ENCODE measurements around the gene MSLN. TPM values are rescaled to one million over a fixed set of nuclear protein-coding genes. Genes with fewer than 3 reads are reported as not detected.

Gene MSLN
- total and polyA plus RNA-seq, 2 experiments from 2014 or later = 0.10 TPM; not detected in 1

DNA sequence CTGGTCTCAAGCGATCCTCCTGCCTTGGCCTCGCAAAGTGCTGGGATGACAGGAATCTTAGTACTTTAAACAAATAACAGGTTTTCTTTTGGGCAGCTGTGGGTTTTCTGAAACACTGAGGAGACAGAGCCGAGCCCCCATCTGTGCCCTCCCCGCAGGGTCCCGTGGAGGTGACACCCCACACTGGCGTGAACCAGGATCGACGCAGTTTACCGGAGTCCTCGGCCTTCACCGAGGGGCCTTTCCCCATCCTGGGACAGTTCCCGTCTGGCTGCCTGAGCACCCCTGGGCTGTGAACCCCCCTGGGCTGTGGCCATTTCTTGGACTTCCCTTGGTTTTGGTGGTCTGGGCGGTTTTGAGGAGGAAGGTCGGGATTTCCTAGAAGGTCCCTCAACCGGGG, 55.3 kb downstream of the MSLN start:
- Histone ChIP-seq H4K20me1 (replicated peaks; ENCODE audit: insufficient read depth) (0 out of 2 replicates have a peak, but pooled peaks cover 2% of the 10 kb centered on the region), H3K27me3 (ENCODE audit: insufficient read depth) (no peaks in the 10 kb centered on the region; the same call in 1 of the 2 replicates), H3K36me3 (ENCODE audit: insufficient read depth) (no peaks in the 10 kb centered on the region), H3K4me3 (no peak overlapping the region), H3F3A (replicated peaks; ENCODE audit: low read depth) (peaks cover 8% of the 10 kb centered on the region; the same call in 1 of the 2 replicates), H3K9me2 (ENCODE audit: insufficient read depth) (no peaks in the 10 kb centered on the region), H3K27ac (ENCODE audit: low read depth) (no peak overlapping the region), H3K4me1 (ENCODE audit: insufficient read depth) (no peaks in the 10 kb centered on the region), H2AFZ (no peak overlapping the region), H3K79me2 (replicated peaks; ENCODE audit: insufficient read depth) (no peaks in the 10 kb centered on the region), H3K4me2 (no peak overlapping the region)
- no peak for TF ChIP-seq CTCF (conservative IDR thresholded peaks at IDR 0.05; ENCODE audit: low read depth in 2 of 2)
- TF ChIP-seq STAT1 (IDR thresholded peaks at IDR 0.05; ENCODE audit: unreplicated experiment) = no peak
- no peak for TF ChIP-seq ETS1 (IDR thresholded peaks at IDR 0.05)
- TF ChIP-seq, protein P1, sequence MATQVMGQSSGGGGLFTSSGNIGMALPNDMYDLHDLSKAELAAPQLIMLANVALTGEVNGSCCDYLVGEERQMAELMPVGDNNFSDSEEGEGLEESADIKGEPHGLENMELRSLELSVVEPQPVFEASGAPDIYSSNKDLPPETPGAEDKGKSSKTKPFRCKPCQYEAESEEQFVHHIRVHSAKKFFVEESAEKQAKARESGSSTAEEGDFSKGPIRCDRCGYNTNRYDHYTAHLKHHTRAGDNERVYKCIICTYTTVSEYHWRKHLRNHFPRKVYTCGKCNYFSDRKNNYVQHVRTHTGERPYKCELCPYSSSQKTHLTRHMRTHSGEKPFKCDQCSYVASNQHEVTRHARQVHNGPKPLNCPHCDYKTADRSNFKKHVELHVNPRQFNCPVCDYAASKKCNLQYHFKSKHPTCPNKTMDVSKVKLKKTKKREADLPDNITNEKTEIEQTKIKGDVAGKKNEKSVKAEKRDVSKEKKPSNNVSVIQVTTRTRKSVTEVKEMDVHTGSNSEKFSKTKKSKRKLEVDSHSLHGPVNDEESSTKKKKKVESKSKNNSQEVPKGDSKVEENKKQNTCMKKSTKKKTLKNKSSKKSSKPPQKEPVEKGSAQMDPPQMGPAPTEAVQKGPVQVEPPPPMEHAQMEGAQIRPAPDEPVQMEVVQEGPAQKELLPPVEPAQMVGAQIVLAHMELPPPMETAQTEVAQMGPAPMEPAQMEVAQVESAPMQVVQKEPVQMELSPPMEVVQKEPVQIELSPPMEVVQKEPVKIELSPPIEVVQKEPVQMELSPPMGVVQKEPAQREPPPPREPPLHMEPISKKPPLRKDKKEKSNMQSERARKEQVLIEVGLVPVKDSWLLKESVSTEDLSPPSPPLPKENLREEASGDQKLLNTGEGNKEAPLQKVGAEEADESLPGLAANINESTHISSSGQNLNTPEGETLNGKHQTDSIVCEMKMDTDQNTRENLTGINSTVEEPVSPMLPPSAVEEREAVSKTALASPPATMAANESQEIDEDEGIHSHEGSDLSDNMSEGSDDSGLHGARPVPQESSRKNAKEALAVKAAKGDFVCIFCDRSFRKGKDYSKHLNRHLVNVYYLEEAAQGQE (IDR thresholded peaks at IDR 0.05; ENCODE audit: unreplicated experiment) = no peak
- no peak for TF ChIP-seq JUNB (IDR thresholded peaks at IDR 0.05; ENCODE audit: unreplicated experiment)
- no peak for TF ChIP-seq CREB1 (CRISPR knock-in tag; IDR thresholded peaks at IDR 0.05; ENCODE audit: low read depth)
- TF ChIP-seq ZNF114 (CRISPR knock-in tag; IDR thresholded peaks at IDR 0.05) = no peak
- no peak for TF ChIP-seq EZH2phosphoT487 (IDR thresholded peaks at IDR 0.05; ENCODE audit: unreplicated experiment)
- no peak for TF ChIP-seq ZNF331 (CRISPR knock-in tag; IDR thresholded peaks at IDR 0.05; ENCODE audit: low read depth)
- TF ChIP-seq EZH2 (IDR thresholded peaks at IDR 0.05; ENCODE audit: low read depth, unreplicated experiment) = no peak
- no peak for TF ChIP-seq NANOG (IDR thresholded peaks at IDR 0.05; ENCODE audit: borderline replicate concordance)
- TF ChIP-seq, protein P2, sequence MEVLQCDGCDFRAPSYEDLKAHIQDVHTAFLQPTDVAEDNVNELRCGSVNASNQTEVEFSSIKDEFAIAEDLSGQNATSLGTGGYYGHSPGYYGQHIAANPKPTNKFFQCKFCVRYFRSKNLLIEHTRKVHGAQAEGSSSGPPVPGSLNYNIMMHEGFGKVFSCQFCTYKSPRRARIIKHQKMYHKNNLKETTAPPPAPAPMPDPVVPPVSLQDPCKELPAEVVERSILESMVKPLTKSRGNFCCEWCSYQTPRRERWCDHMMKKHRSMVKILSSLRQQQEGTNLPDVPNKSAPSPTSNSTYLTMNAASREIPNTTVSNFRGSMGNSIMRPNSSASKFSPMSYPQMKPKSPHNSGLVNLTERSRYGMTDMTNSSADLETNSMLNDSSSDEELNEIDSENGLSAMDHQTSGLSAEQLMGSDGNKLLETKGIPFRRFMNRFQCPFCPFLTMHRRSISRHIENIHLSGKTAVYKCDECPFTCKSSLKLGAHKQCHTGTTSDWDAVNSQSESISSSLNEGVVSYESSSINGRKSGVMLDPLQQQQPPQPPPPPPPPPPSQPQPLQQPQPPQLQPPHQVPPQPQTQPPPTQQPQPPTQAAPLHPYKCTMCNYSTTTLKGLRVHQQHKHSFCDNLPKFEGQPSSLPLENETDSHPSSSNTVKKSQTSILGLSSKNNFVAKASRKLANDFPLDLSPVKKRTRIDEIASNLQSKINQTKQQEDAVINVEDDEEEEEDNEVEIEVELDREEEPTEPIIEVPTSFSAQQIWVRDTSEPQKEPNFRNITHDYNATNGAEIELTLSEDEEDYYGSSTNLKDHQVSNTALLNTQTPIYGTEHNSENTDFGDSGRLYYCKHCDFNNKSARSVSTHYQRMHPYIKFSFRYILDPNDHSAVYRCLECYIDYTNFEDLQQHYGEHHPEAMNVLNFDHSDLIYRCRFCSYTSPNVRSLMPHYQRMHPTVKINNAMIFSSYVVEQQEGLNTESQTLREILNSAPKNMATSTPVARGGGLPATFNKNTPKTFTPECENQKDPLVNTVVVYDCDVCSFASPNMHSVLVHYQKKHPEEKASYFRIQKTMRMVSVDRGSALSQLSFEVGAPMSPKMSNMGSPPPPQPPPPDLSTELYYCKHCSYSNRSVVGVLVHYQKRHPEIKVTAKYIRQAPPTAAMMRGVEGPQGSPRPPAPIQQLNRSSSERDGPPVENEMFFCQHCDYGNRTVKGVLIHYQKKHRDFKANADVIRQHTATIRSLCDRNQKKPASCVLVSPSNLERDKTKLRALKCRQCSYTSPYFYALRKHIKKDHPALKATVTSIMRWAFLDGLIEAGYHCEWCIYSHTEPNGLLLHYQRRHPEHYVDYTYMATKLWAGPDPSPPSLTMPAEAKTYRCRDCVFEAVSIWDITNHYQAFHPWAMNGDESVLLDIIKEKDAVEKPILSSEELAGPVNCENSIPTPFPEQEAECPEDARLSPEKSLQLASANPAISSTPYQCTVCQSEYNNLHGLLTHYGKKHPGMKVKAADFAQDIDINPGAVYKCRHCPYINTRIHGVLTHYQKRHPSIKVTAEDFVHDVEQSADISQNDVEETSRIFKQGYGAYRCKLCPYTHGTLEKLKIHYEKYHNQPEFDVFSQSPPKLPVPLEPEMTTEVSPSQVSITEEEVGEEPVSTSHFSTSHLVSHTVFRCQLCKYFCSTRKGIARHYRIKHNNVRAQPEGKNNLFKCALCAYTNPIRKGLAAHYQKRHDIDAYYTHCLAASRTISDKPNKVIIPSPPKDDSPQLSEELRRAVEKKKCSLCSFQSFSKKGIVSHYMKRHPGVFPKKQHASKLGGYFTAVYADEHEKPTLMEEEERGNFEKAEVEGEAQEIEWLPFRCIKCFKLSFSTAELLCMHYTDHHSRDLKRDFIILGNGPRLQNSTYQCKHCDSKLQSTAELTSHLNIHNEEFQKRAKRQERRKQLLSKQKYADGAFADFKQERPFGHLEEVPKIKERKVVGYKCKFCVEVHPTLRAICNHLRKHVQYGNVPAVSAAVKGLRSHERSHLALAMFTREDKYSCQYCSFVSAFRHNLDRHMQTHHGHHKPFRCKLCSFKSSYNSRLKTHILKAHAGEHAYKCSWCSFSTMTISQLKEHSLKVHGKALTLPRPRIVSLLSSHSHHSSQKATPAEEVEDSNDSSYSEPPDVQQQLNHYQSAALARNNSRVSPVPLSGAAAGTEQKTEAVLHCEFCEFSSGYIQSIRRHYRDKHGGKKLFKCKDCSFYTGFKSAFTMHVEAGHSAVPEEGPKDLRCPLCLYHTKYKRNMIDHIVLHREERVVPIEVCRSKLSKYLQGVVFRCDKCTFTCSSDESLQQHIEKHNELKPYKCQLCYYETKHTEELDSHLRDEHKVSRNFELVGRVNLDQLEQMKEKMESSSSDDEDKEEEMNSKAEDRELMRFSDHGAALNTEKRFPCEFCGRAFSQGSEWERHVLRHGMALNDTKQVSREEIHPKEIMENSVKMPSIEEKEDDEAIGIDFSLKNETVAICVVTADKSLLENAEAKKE (CRISPR knock-in tag; IDR thresholded peaks at IDR 0.05) = no peak
- TF ChIP-seq POLR2AphosphoS5 (IDR thresholded peaks at IDR 0.05; ENCODE audit: low read depth) = no peak
- ATAC-seq = no peak
- Mint-ChIP-seq H3K36me3 (ENCODE audit: low read depth) (no peaks in the 10 kb centered on the region), H3K4me1 (peaks cover 2% of the 10 kb centered on the region), H3K27ac (no peak overlapping the region), H3K9me3 (no peaks in the 10 kb centered on the region), H3K4me3 (no peak overlapping the region), H3K27me3 (ENCODE audit: insufficient read depth, low read depth, poor library complexity) (peaks cover 11% of the 10 kb centered on the region)
- no peak for DNase-seq (ENCODE audit: low spot score)
